H1 (cell line): Measurements from ENCODE around the gene TDRD9. TPM values are rescaled to one million over a fixed set of nuclear protein-coding genes. Genes with fewer than 3 reads are reported as not detected.

Experiments
- CTCF ChIA-PET: fragments of 300-600 bp; sonication (Branson Sonifier 250); formaldehyde crosslinking; loops from one replicate; lab custom pipeline; 2021; ENCODE audit not compliant: partially characterized antibody; lab: Charles Lee
- POLR2A ChIA-PET: fragments of 300-600 bp; sonication (Branson Sonifier 250); formaldehyde crosslinking; loops from one replicate; lab custom pipeline; 2021; ENCODE audit warnings: inconsistent platforms; ENCODE audit not compliant: partially characterized antibody; lab: Charles Lee
- DNase-seq, 2 experiments: peaks; one replicate each; pipeline versions ENCODE4 v3.0.0 to v3.0.0-alpha.2; 2010 to 2022; ENCODE audit warnings: low spot score in 2 of 2, low read depth in 1 of 2, mixed read lengths in 1 of 2
- FAIRE-seq: peaks from 2 replicates; lab custom pipeline; 2011; peaks lifted over from hg19 to GRCh38; lab: Jason Lieb, UNC
- H2AFZ ChIP-seq: 2 replicates; pipeline ENCODE4 v1.8.1; 2012; ENCODE audit warnings: low read length, inconsistent platforms
- H2AK5ac ChIP-seq: 2 replicates; pipeline ENCODE4 v1.6.1; 2013; ENCODE audit warnings: low read depth, low read length
- H2BK120ac ChIP-seq: replicated peaks from 2 replicates; pipeline ENCODE3; 2013; ENCODE audit warnings: low read depth, low read length, inconsistent platforms
- H2BK12ac ChIP-seq: 2 replicates; pipeline ENCODE4 v1.6.1; 2013; ENCODE audit warnings: low read depth, low read length
- H2BK15ac ChIP-seq: 2 replicates; pipeline ENCODE4 v1.6.1; 2013; ENCODE audit warnings: low read length
- H2BK20ac ChIP-seq: 2 replicates; pipeline ENCODE4 v1.6.1; 2013; ENCODE audit warnings: low read length
- H2BK5ac ChIP-seq: 2 replicates; pipeline ENCODE4 v1.6.1; 2013; ENCODE audit warnings: low read depth, low read length
- H3K14ac ChIP-seq: 2 replicates; pipeline ENCODE4 v1.6.1; 2013; ENCODE audit warnings: inconsistent platforms; ENCODE audit not compliant: insufficient read length
- H3K18ac ChIP-seq: 2 replicates; pipeline ENCODE4 v1.6.1; 2013; ENCODE audit warnings: low read length; ENCODE audit errors: extremely low read depth
- H3K23ac ChIP-seq: 2 replicates; pipeline ENCODE4 v1.6.1; 2013; ENCODE audit warnings: inconsistent platforms; ENCODE audit not compliant: insufficient read length
- H3K23me2 ChIP-seq: 2 replicates; pipeline ENCODE4 v1.6.1; 2013; ENCODE audit warnings: low read depth, low read length
- H3K27ac ChIP-seq: 2 replicates; pipeline ENCODE4 v1.6.1; 2011; ENCODE audit warnings: low read depth, low read length, inconsistent platforms
- H3K27me3 ChIP-seq, 4 experiments: replicated peaks in 1 of 4; 1 replicate in 1 of 4; 2 replicates in 3 of 4; pipeline versions ENCODE4 v1.6.1 to v1.8.1; 2011 to 2013; ENCODE audit warnings: low read length in 3 of 4, mild to moderate bottlenecking in 3 of 4, inconsistent platforms in 2 of 4, mixed read lengths in 2 of 4, moderate library complexity in 1 of 4; ENCODE audit not compliant: control insufficient read depth in 3 of 4, insufficient read depth in 3 of 4; ENCODE audit errors: extremely low read depth in 1 of 4
- H3K36me3 ChIP-seq, 4 experiments: 2 replicates each; pipeline versions ENCODE4 v1.6.1 to v1.8.1; 2011 to 2013; ENCODE audit warnings: mild to moderate bottlenecking in 4 of 4, low read length in 3 of 4, moderate library complexity in 2 of 4, control low read depth in 1 of 4, inconsistent platforms in 1 of 4; ENCODE audit not compliant: insufficient read depth in 4 of 4, control insufficient read depth in 2 of 4
- H3K4ac ChIP-seq: replicated peaks from 2 replicates; pipeline ENCODE3; 2013; ENCODE audit warnings: low read length, low read depth, mixed read lengths, inconsistent platforms; ENCODE audit not compliant: insufficient read length
- H3K4me1 ChIP-seq, 4 experiments: replicated peaks in 1 of 4; 1 replicate in 1 of 4; 2 replicates in 3 of 4; pipeline versions ENCODE4 v1.6.1 to v1.8.1; 2011 to 2013; ENCODE audit warnings: low read length in 3 of 4, inconsistent platforms in 2 of 4, mixed read lengths in 1 of 4; ENCODE audit not compliant: insufficient read depth in 4 of 4, control insufficient read depth in 3 of 4
- H3K4me2 ChIP-seq, 2 experiments: 2 replicates each; pipeline versions ENCODE4 v1.6.1 to v1.8.1; 2011 to 2013; ENCODE audit warnings: low read depth in 2 of 2, low read length in 2 of 2, control low read depth in 1 of 2, inconsistent platforms in 1 of 2, mild to moderate bottlenecking in 1 of 2; ENCODE audit not compliant: insufficient read depth in 1 of 2
- H3K4me3 ChIP-seq, 4 experiments: fragments of 200-600, 300-600 bp in 1 of 4; sonication (generic), shearing (Covaris generic), sonication (Bioruptor Twin) in 1 of 4; 2 replicates each; pipeline versions ENCODE4 v1.5.1 to v1.8.1; 2011 to 2016; ENCODE audit warnings: low read length in 4 of 4, low read depth in 3 of 4, control low read depth in 2 of 4, inconsistent platforms in 2 of 4, mild to moderate bottlenecking in 2 of 4, mixed read lengths in 1 of 4, moderate library complexity in 1 of 4; ENCODE audit not compliant: insufficient read depth in 2 of 4; ENCODE audit errors: extremely low read depth in 1 of 4
- H3K56ac ChIP-seq: replicated peaks from 2 replicates; pipeline ENCODE3; 2013; ENCODE audit warnings: low read depth, mild to moderate bottlenecking, mixed read lengths, low read length, inconsistent platforms; ENCODE audit not compliant: insufficient read length
- H3K79me1 ChIP-seq: 2 replicates; pipeline ENCODE4 v1.6.1; 2013; ENCODE audit warnings: low read depth, low read length, control low read depth
- H3K79me2 ChIP-seq, 2 experiments: 2 replicates each; pipeline versions ENCODE4 v1.6.1 to v1.8.1; 2012 to 2013; ENCODE audit warnings: low read length in 2 of 2, mild to moderate bottlenecking in 2 of 2, inconsistent platforms in 1 of 2; ENCODE audit not compliant: insufficient read depth in 2 of 2, control insufficient read depth in 1 of 2
- H3K9ac ChIP-seq, 4 experiments: replicated peaks in 1 of 4; 1 replicate in 1 of 4; 2 replicates in 3 of 4; pipeline versions ENCODE4 v1.6.1 to v1.8.1; 2011 to 2013; ENCODE audit warnings: low read depth in 3 of 4, low read length in 3 of 4, control low read depth in 2 of 4, mild to moderate bottlenecking in 2 of 4, moderate library complexity in 2 of 4, inconsistent platforms in 1 of 4; ENCODE audit errors: extremely low read depth in 1 of 4
- H3K9me3 ChIP-seq, 2 experiments: 2 replicates each; pipeline versions ENCODE4 v1.6.1 to v1.8.1; 2012 to 2013; ENCODE audit warnings: mild to moderate bottlenecking in 2 of 2, moderate library complexity in 2 of 2, control low read depth in 1 of 2, inconsistent platforms in 1 of 2, low read depth in 1 of 2, low read length in 1 of 2, mixed read lengths in 1 of 2; ENCODE audit not compliant: insufficient read depth in 2 of 2
- H4K20me1 ChIP-seq, 2 experiments: replicated peaks in 1 of 2; 2 replicates each; pipeline versions ENCODE3 to v1.8.1; 2011 to 2013; ENCODE audit warnings: inconsistent platforms in 2 of 2, low read length in 2 of 2, mild to moderate bottlenecking in 1 of 2; ENCODE audit not compliant: insufficient read depth in 2 of 2, control insufficient read depth in 1 of 2
- H4K5ac ChIP-seq: 2 replicates; pipeline ENCODE4 v1.6.1; 2013; ENCODE audit warnings: low read length, low read depth, mixed read lengths, inconsistent platforms; ENCODE audit not compliant: insufficient read length
- H4K8ac ChIP-seq: 2 replicates; pipeline ENCODE4 v1.8.0; 2013; ENCODE audit warnings: mild to moderate bottlenecking, moderate library complexity, low read length, inconsistent platforms; ENCODE audit not compliant: insufficient read depth; ENCODE audit errors: extremely low read depth
- H4K91ac ChIP-seq: replicated peaks from 2 replicates; pipeline ENCODE3; 2013; ENCODE audit warnings: low read length, mixed read lengths, inconsistent platforms; ENCODE audit not compliant: insufficient read length
- WGBS, 2 experiments: shearing (Covaris generic) in 1 of 2; methylation state at CpG; one replicate each; pipeline versions ENCODE4 v1.1.6 to v1.1.7; 2013 to 2015; ENCODE audit warnings: low lambda C conversion rate in 2 of 2, mixed read lengths in 2 of 2, inconsistent platforms in 1 of 2, low coverage in 1 of 2, missing lambda C conversion rate in 1 of 2; ENCODE audit not compliant: insufficient replicate concordance in 2 of 2, insufficient coverage in 1 of 2, insufficient read length in 1 of 2; ENCODE audit errors: extremely low coverage in 1 of 2, missing lambda C conversion rate in 1 of 2; 5-methylcytosine and 5-hydroxymethylcytosine counted together
- polyA plus RNA-seq, 7 experiments: library from polyadenylated mRNA; depleted of rRNA in 3 of 7; stranded (reverse) in 5 of 7; unstranded in 2 of 7; fragments of >200 nt in 5 of 7; fragments of 200-250 nt in 2 of 7; gene quantifications; 1 replicate in 5 of 7; 2 replicates in 1 of 7; 4 replicates in 1 of 7; pipeline versions ENCODE4 v1.2.1 to v1.2.3, GENCODE V29; 2011 to 2013; ENCODE audit warnings: missing spikeins in 2 of 7, mixed read lengths in 2 of 7
- total RNA-seq: library from RNA; stranded (reverse); fragmentation: NEBNext Ultra II Directional; extraction: Animal tissue kit (Norgen Biotek cat#: 25700); gene quantifications from 2 replicates; pipeline ENCODE4 v1.2.1, GENCODE V29; 2021
- TF ChIP-seq, protein P1 (sequence below): IDR thresholded peaks from 2 replicates; pipeline ENCODE4 v1.6.1; 2011; ENCODE audit warnings: low read depth, mild to moderate bottlenecking, low read length; ENCODE audit not compliant: insufficient read depth

TDRD9 gene
- total and polyA plus RNA-seq, 2 of the 8 experiments (the other 6 are each of a cell fraction or from before 2014, with no cell fraction given) = not detected

DNA sequence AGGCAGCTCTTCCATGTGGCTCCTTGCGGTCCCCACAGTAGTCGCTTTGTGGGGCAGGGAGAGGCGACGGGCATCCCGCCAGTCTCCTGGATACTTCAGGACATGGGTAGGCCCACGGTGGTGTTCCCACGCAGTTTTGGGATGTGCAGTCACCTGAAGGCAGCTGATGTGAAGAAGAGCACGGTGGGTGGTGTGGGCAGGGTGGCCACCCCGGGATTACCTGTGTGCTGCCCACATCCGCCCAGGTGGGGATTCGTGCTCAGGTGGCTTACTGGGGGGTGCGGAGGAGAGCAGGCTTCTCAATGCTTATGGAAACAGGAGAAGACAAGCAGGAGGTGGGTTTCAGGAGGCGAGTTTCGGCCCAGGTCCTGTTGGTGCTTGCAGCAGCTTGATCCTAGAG lies 28.4 kb upstream of the TDRD9 start:
- Histone ChIP-seq H3K4me2 (no peak overlapping the region), H2BK15ac (no peak overlapping the region), H3K9me3 (peaks cover 0 to 3% of the 10 kb centered on the region in 2 experiments; a peak in 1 of 4 replicates), H3K36me3 (no peaks in the 10 kb centered on the region), H3K23ac (no peak overlapping the region), H3K23me2 (no peaks in the 10 kb centered on the region), H2AFZ (no peak overlapping the region), H2BK12ac (no peak overlapping the region), H4K20me1 (no peaks in the 10 kb centered on the region), H2BK5ac (no peak overlapping the region), H2BK120ac (no peak overlapping the region), H4K5ac (no peak overlapping the region), H3K27me3 (no peaks in the 10 kb centered on the region), H3K18ac (no peak overlapping the region; the same call in 1 of the 2 replicates), H3K4me1 (no peaks in the 10 kb centered on the region), H3K9ac (no peak overlapping the region), H3K4me3 (no peak overlapping the region), H3K79me1 (no peaks in the 10 kb centered on the region), H3K14ac (no peak overlapping the region), H3K4ac (no peak overlapping the region), H3K56ac (no peak overlapping the region), H4K91ac (no peak overlapping the region), H3K27ac (no peak overlapping the region), H4K8ac (no peak overlapping the region), H2BK20ac (no peak overlapping the region), H3K79me2 (no peaks in the 10 kb centered on the region), H2AK5ac (no peak overlapping the region)
- ChIA-PET POLR2A (interaction anchor here (2.2 kb wide), 1 partner anchor 9 kb away, joined by 6 read pairs; no protein-coding TSS in a partner anchor), CTCF (interaction anchor here (0.7 to 4.3 kb wide), 31 partner anchors 9 to 176 kb away, joined by 3 to 56 read pairs (median 5); a partner anchor contains a TSS)
- TF ChIP-seq, protein P1, sequence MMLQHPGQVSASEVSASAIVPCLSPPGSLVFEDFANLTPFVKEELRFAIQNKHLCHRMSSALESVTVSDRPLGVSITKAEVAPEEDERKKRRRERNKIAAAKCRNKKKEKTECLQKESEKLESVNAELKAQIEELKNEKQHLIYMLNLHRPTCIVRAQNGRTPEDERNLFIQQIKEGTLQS = no peak
- FAIRE-seq = no peak
- DNase-seq = no peak
- WGBS, 2 experiments = 82% methylated on average over 14 of the region's 14 CpGs; no CpG with 5 or more reads in 1 of the 2 experiments
